Activated CD4-positive, alpha-beta T cell treated with anti-CD3 and anti-CD28 coated beads for 36 hours (primary cell): ENCODE data around the gene TMEM198. TPM values are rescaled to one million over a fixed set of nuclear protein-coding genes. Genes with fewer than 3 reads are reported as not detected.

Source experiments
- ATAC-seq: fragments of 200-7000 bp; cut with Tn5 transposase; one replicate; pipeline ENCODE4 v1.10.0; 2021; ENCODE audit warnings: mild to moderate bottlenecking, moderate library complexity
- CTCF ChIA-PET: fragments of 350-600 bp; sonication (Branson Sonifier 250); formaldehyde crosslinking; loops from one replicate; lab custom pipeline; 2021; ENCODE audit warnings: antibody characterized with exemption; lab: Charles Lee
- POLR2A ChIA-PET: fragments of 350-600 bp; sonication (Branson Sonifier 250); formaldehyde crosslinking; loops from one replicate; lab custom pipeline; 2021; ENCODE audit warnings: antibody characterized with exemption, inconsistent platforms; lab: Charles Lee
- DNase-seq: peaks from one replicate; pipeline ENCODE4 v3.0.0-alpha.2; 2020
- H3K27ac Mint-ChIP-seq: one replicate; pipeline ENCODE4 v1.8.0; 2021; ENCODE audit warnings: mixed read lengths
- H3K27me3 Mint-ChIP-seq: one replicate; pipeline ENCODE4 v1.8.0; 2021; ENCODE audit warnings: mixed read lengths
- H3K36me3 Mint-ChIP-seq: one replicate; pipeline ENCODE4 v1.8.0; 2021; ENCODE audit warnings: low read depth, mixed read lengths
- H3K4me1 Mint-ChIP-seq: one replicate; pipeline ENCODE4 v1.8.0; 2021; ENCODE audit warnings: mixed read lengths
- H3K4me3 Mint-ChIP-seq: one replicate; pipeline ENCODE4 v1.8.0; 2021; ENCODE audit warnings: mild to moderate bottlenecking, moderate library complexity, mixed read lengths
- H3K9me3 Mint-ChIP-seq: one replicate; pipeline ENCODE4 v1.8.0; 2021; ENCODE audit warnings: low read depth, mixed read lengths
- intact Hi-C, 2 experiments: fragments of 100-400 bp; cut with DNase I in 1 of 2; cut with micrococcal nuclease in 1 of 2; formaldehyde crosslinking; loops; one replicate each; pipeline versions ENCODE4 v1.14.2 to v1.15.1; 2022 to 2024; cut with DNase I, micrococcal nuclease
- total RNA-seq, 2 experiments: library from RNA; stranded (reverse); gene quantifications; one replicate each; pipeline ENCODE4 v1.2.3, GENCODE V29; 2021

TMEM198 gene
- total RNA-seq, 2 experiments from 2014 or later: 2.4 to 2.7 TPM

- ChIA-PET CTCF (interaction anchor here (0.5 to 8.0 kb wide), 8 partner anchors 8 to 124 kb away, joined by 3 to 128 read pairs (median 22); partner anchors contain the start of genes CHPF, GMPPA and TMEM198), POLR2A (no interaction called here)
- peaks cover 68% of the 10 kb centered on the region for H3K27me3 Mint-ChIP-seq
- H3K9me3 Mint-ChIP-seq: no peaks in the 10 kb centered on the region
- no peaks in the 10 kb centered on the region for H3K36me3 Mint-ChIP-seq
- no peak overlapping the region for H3K27ac Mint-ChIP-seq
- ATAC-seq: no peak
- H3K4me1 Mint-ChIP-seq: peaks cover 10% of the 10 kb centered on the region
- H3K4me3 Mint-ChIP-seq: no peak overlapping the region
- intact Hi-C loops: no loop called here
- DNase-seq: no peak
These were observed 17.3 kb upstream of the TMEM198 start for GRCh38 chr2:219526320-219527075.

- Mint-ChIP-seq H3K4me3 (no peak overlapping the region), H3K4me1 (peaks cover 5% of the 10 kb centered on the region), H3K36me3 (no peaks in the 10 kb centered on the region), H3K9me3 (no peaks in the 10 kb centered on the region), H3K27ac (no peak overlapping the region), H3K27me3 (peaks cover 63% of the 10 kb centered on the region)
- ChIA-PET POLR2A (no interaction called here), CTCF (interaction anchor here (4.9 to 8.0 kb wide), 5 partner anchors 9 to 124 kb away, joined by 37 to 128 read pairs (median 55); partner anchors contain the start of genes CHPF, GMPPA and TMEM198)
- intact Hi-C loops: no loop called here
- DNase-seq: no peak
- ATAC-seq: no peak
These were observed 16.8 kb upstream of the TMEM198 start for GRCh38 chr2:219527076-219527394.

- peaks cover 4% of the 10 kb centered on the region for H3K4me1 Mint-ChIP-seq
- H3K27ac Mint-ChIP-seq: no peak overlapping the region
- peaks cover 63% of the 10 kb centered on the region for H3K27me3 Mint-ChIP-seq
- no peaks in the 10 kb centered on the region for H3K9me3 Mint-ChIP-seq
- H3K36me3 Mint-ChIP-seq: no peaks in the 10 kb centered on the region
- intact Hi-C loops: no loop called here
- no peak overlapping the region for H3K4me3 Mint-ChIP-seq
- no peak for ATAC-seq
- no peak for DNase-seq
- ChIA-PET CTCF (interaction anchor here (1.0 to 8.0 kb wide), 10 partner anchors 9 to 139 kb away, joined by 3 to 128 read pairs (median 24); partner anchors contain the start of genes CHPF, GMPPA and TMEM198), POLR2A (no interaction called here)
These were observed 16.4 kb upstream of the TMEM198 start for GRCh38 chr2:219527472-219527871.

GRCh38 chr2:219530048-219530963, 13.5 kb upstream of the TMEM198 start:
- H3K27ac Mint-ChIP-seq: no peak overlapping the region
- H3K4me1 Mint-ChIP-seq: no peaks in the 10 kb centered on the region
- H3K27me3 Mint-ChIP-seq: peaks cover 49% of the 10 kb centered on the region
- H3K4me3 Mint-ChIP-seq: no peak overlapping the region
- ChIA-PET CTCF (interaction anchor here (0.6 to 8.0 kb wide), 47 partner anchors 8 to 366 kb away, joined by 3 to 128 read pairs (median 4); partner anchors contain the start of genes ASIC4, CHPF, GMPPA and STK11IP), POLR2A (interaction anchor here (1.0 kb wide), 1 partner anchor 21 kb away, joined by 4 read pairs; no protein-coding TSS in a partner anchor)
- no peaks in the 10 kb centered on the region for H3K36me3 Mint-ChIP-seq
- ATAC-seq (peak; percentile 97), DNase-seq (peak; percentile 93)
- intact Hi-C loops: loop anchor here (1.0 to 5.0 kb wide), 5 partner anchors 35 to 127 kb away; no protein-coding TSS in a partner anchor
- no peaks in the 10 kb centered on the region for H3K9me3 Mint-ChIP-seq

- ATAC-seq (no peak), DNase-seq (no peak)
- intact Hi-C loops: loop anchor here in 1 of 2 experiments (5.0 kb wide), 1 partner anchor 75 kb away; no protein-coding TSS in a partner anchor
- H3K4me1 Mint-ChIP-seq: no peaks in the 10 kb centered on the region
- ChIA-PET POLR2A (no interaction called here), CTCF (interaction anchor here (1.1 to 8.0 kb wide), 9 partner anchors 11 to 141 kb away, joined by 3 to 128 read pairs (median 37); partner anchors contain the start of genes CHPF, GMPPA and TMEM198)
- H3K9me3 Mint-ChIP-seq: no peaks in the 10 kb centered on the region
- no peak overlapping the region for H3K27ac Mint-ChIP-seq
- H3K4me3 Mint-ChIP-seq: no peak overlapping the region
- H3K27me3 Mint-ChIP-seq: peaks cover 40% of the 10 kb centered on the region
- H3K36me3 Mint-ChIP-seq: no peaks in the 10 kb centered on the region
These were observed 12.0 kb upstream of the TMEM198 start for GRCh38 chr2:219531639-219532377.

GRCh38 chr2:219532378-219532649, 11.5 kb upstream of the TMEM198 start:
- H3K27ac Mint-ChIP-seq: no peak overlapping the region
- DNase-seq (no peak), ATAC-seq (no peak)
- no peaks in the 10 kb centered on the region for H3K4me1 Mint-ChIP-seq
- intact Hi-C loops: loop anchor here in 1 of 2 experiments (5.0 kb wide), 1 partner anchor 75 kb away; no protein-coding TSS in a partner anchor
- peaks cover 36% of the 10 kb centered on the region for H3K27me3 Mint-ChIP-seq
- no peak overlapping the region for H3K4me3 Mint-ChIP-seq
- ChIA-PET POLR2A (no interaction called here), CTCF (interaction anchor here (1.4 to 8.0 kb wide), 6 partner anchors 10 to 142 kb away, joined by 3 to 128 read pairs (median 46); partner anchors contain the start of genes CHPF, GMPPA and TMEM198)
- H3K36me3 Mint-ChIP-seq: no peaks in the 10 kb centered on the region
- no peaks in the 10 kb centered on the region for H3K9me3 Mint-ChIP-seq

- no peak overlapping the region for H3K4me3 Mint-ChIP-seq
- no peak for ATAC-seq
- H3K4me1 Mint-ChIP-seq: no peaks in the 10 kb centered on the region
- no peak for DNase-seq
- no peak overlapping the region for H3K27ac Mint-ChIP-seq
- H3K9me3 Mint-ChIP-seq: no peaks in the 10 kb centered on the region
- peaks cover 24% of the 10 kb centered on the region for H3K27me3 Mint-ChIP-seq
- intact Hi-C loops: loop anchor here in 1 of 2 experiments (5.0 kb wide), 1 partner anchor 77 kb away; no protein-coding TSS in a partner anchor
- H3K36me3 Mint-ChIP-seq: no peaks in the 10 kb centered on the region
- ChIA-PET CTCF (interaction anchor here (1.0 kb wide), 1 partner anchor 39 kb away, joined by 4 read pairs; no protein-coding TSS in a partner anchor), POLR2A (no interaction called here)
These were observed 9.7 kb upstream of the TMEM198 start for GRCh38 chr2:219533930-219534661.

- peaks cover 4% of the 10 kb centered on the region for H3K4me1 Mint-ChIP-seq
- peaks cover 10% of the 10 kb centered on the region for H3K36me3 Mint-ChIP-seq
- H3K27me3 Mint-ChIP-seq: peaks cover 3% of the 10 kb centered on the region
- no peak overlapping the region for H3K27ac Mint-ChIP-seq
- intact Hi-C loops: no loop called here
- H3K4me3 Mint-ChIP-seq: no peak overlapping the region
- ChIA-PET CTCF (interaction anchor here (1.1 kb wide), 1 partner anchor 16 kb away, joined by 3 read pairs; no protein-coding TSS in a partner anchor), POLR2A (no interaction called here)
- ATAC-seq (no peak), DNase-seq (no peak)
- no peaks in the 10 kb centered on the region for H3K9me3 Mint-ChIP-seq
These were observed 7.4 kb upstream of the TMEM198 start for GRCh38 chr2:219536425-219536824.

GRCh38 chr2:219536967-219537366, 6.9 kb upstream of the TMEM198 start:
- ChIA-PET POLR2A (no interaction called here), CTCF (interaction anchor here (1.1 kb wide), 1 partner anchor 15 kb away, joined by 3 read pairs; no protein-coding TSS in a partner anchor)
- Mint-ChIP-seq H3K4me3 (no peak overlapping the region), H3K27ac (no peak overlapping the region), H3K27me3 (peaks cover 3% of the 10 kb centered on the region), H3K9me3 (no peaks in the 10 kb centered on the region), H3K4me1 (peaks cover 6% of the 10 kb centered on the region), H3K36me3 (peaks cover 11% of the 10 kb centered on the region)
- no peak for ATAC-seq
- no peak for DNase-seq
- intact Hi-C loops: no loop called here
